Naive thymus-derived CD8-positive, alpha-beta T cell (primary cell): ENCODE results near the gene PRB3. TPM values are rescaled to one million over a fixed set of nuclear protein-coding genes. Genes with fewer than 3 reads are reported as not detected.

Experiments
- polyA plus RNA-seq, 3 donors: library from polyadenylated mRNA; unstranded; fragments of 300-500 nt; fragmentation: Illumina TruSeq; gene quantifications; one replicate each; pipeline ENCODE4 v1.2.3, GENCODE V29; 2021
- total RNA-seq, 8 experiments: library from RNA in 2 of 8; stranded (reverse) in 2 of 8; gene quantifications; one replicate each; pipeline ENCODE4 v1.2.3 and lab custom pipeline; 2021 to 2026

The PRB3 gene
- total and polyA plus RNA-seq, 5 experiments from 2014 or later = 0.22 to 0.75 TPM; not detected in 3

Other genes starting within 250 kb of the PRB3 start
- gene TAS2R19, start 247.1 kb downstream of the PRB3 start, total RNA-seq = 1 to 10 TPM; 3.9 to 4.7 TPM
- under 1 TPM in 1 of 3 donors, not detected in 2; 0.22 TPM for gene TAS2R19, start 247.1 kb downstream of the PRB3 start, polyA plus RNA-seq
- gene TAS2R31, start 238.3 kb downstream of the PRB3 start, total RNA-seq = 1 to 10 TPM; 2.8 to 3.2 TPM
- gene TAS2R31, start 238.3 kb downstream of the PRB3 start, polyA plus RNA-seq = under 1 TPM in 2 of 3 donors, not detected in 1; 0.22 to 0.39 TPM
- gene TAS2R46, start 207.4 kb downstream of the PRB3 start, total RNA-seq = 1 to 10 TPM in 1 of 2 experiments, under 1 TPM in 1; 0.71 to 1.9 TPM
- gene TAS2R46, start 207.4 kb downstream of the PRB3 start, polyA plus RNA-seq = under 1 TPM in 1 of 3 donors, not detected in 2; 0.66 TPM
- gene TAS2R43, start 177.4 kb downstream of the PRB3 start, total RNA-seq = 1 to 10 TPM in 1 of 2 experiments, under 1 TPM in 1; 0.91 to 1.4 TPM
- not detected for gene TAS2R43, start 177.4 kb downstream of the PRB3 start, polyA plus RNA-seq
- gene TAS2R30, start 135.1 kb downstream of the PRB3 start, total RNA-seq = 1 to 10 TPM; 4.3 to 5.0 TPM
- gene TAS2R30, start 135.1 kb downstream of the PRB3 start, polyA plus RNA-seq = not detected
- 10 to 100 TPM; 13.4 to 14.5 TPM for gene SMIM10L1, start 98.5 kb downstream of the PRB3 start, total RNA-seq
- 10 to 100 TPM in 2 of 3 donors, 1 to 10 TPM in 1; 7.6 to 14.0 (median 11.0) TPM for gene SMIM10L1, start 98.5 kb downstream of the PRB3 start, polyA plus RNA-seq
- not detected for gene TAS2R42, start 82.8 kb downstream of the PRB3 start, total RNA-seq
- gene TAS2R42, start 82.8 kb downstream of the PRB3 start, polyA plus RNA-seq = not detected
- gene PRB4, start 40.7 kb upstream of the PRB3 start, total RNA-seq = not detected
- not detected for gene PRB4, start 40.7 kb upstream of the PRB3 start, polyA plus RNA-seq
- not detected for gene PRB2, start 125.9 kb upstream of the PRB3 start, total RNA-seq
- gene PRB2, start 125.9 kb upstream of the PRB3 start, polyA plus RNA-seq = not detected